SW 1271 (cell line): Measurements from ENCODE around the gene SKI.
A peak's percentile ranks its signal among the peaks of the same experiment; 100 is the strongest.

Source experiments
- DNase-seq, 2 experiments: peaks; one replicate each; lab custom pipeline; 2025; lab: John Stamatoyannopoulos, UW

The SKI gene

GRCh38 chr1:2209400-2210083 lies 18.6 kb upstream of the SKI start:
- no peak for DNase-seq

GRCh38 chr1:2210084-2210653 lies 17.9 kb upstream of the SKI start:
- no peak for DNase-seq

GRCh38 chr1:2210786-2211185 lies 17.3 kb upstream of the SKI start:
- no peak for DNase-seq

- no peak for DNase-seq
Observed at GRCh38 chr1:2212274-2212531, 15.9 kb upstream of the SKI start.

- peak; percentile 74 to 83 for DNase-seq
Observed at GRCh38 chr1:2212532-2213491, 15.3 kb upstream of the SKI start.

- DNase-seq: no peak
Observed at GRCh38 chr1:2213576-2214505, 14.3 kb upstream of the SKI start.

- DNase-seq: no peak
Observed at GRCh38 chr1:2214541-2215241, 13.4 kb upstream of the SKI start.

- DNase-seq: no peak
Observed at GRCh38 chr1:2215329-2215728, 12.8 kb upstream of the SKI start.

- no peak for DNase-seq
Observed at GRCh38 chr1:2215909-2216766, 12.0 kb upstream of the SKI start.

GRCh38 chr1:2216767-2217058 lies 11.4 kb upstream of the SKI start:
- DNase-seq: no peak

GRCh38 chr1:2221271-2221670 lies 6.8 kb upstream of the SKI start:
- DNase-seq: no peak

- DNase-seq: no peak
Observed at GRCh38 chr1:2224170-2224584, 3.9 kb upstream of the SKI start.

GRCh38 chr1:2224631-2225428 lies 3.3 kb upstream of the SKI start:
- DNase-seq: no peak

- no peak for DNase-seq
Observed at GRCh38 chr1:2226525-2227345, 1.4 kb upstream of the SKI start.

- DNase-seq: peak; percentile 51 to 82
Observed at GRCh38 chr1:2227346-2228156, 568 bp upstream of the SKI start.

GRCh38 chr1:2228694-2229036 lies 546 bp downstream of the SKI start:
- DNase-seq: no peak

GRCh38 chr1:2229037-2229864 lies 1.1 kb downstream of the SKI start:
- no peak for DNase-seq
